ENCODE measurements around the gene ZNRF2. TPM values are rescaled to one million over a fixed set of nuclear protein-coding genes. Genes with fewer than 3 reads are reported as not detected.

The ZNRF2 gene
- total RNA-seq: 10 to 100 TPM; 44.2 to 57.4 (median 48.0) TPM

DNA sequence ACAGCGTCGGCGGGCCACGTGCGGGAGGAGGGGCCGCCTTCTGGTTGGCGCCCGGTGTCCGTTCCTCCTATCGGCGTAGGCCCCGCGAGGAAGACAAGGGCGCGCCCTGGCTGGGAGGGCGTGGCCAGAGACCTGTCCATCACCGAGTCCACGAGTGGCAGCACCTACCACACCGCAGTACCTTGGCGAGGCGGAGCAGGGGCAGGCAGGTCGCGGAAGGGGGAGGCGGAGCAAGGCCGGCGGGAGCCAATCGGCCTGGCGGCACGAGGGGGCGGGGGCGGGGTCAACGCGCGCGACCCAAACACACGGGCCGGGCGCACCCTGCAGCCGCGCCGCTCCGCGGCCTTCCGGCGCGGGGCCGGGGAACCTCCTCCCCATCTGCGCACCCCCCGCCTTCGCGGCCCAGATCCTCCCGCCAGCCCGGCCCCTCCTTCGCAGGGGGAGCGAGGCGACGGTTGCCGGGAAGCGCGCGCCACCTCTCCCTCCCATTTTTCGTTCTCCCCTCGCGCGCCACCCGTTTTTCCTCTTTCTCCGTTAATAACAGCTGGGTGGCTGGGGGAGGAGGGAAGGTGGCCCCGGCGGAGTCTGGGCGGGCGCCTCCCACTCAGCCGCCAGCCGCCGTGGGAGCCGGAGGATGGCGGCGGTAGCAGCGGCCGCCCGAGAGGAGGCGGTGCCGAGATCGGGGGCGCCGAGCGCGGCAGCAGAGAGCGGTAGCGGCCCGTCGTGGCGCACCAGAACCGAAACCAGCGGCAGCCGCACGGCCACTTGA lies at the start of gene ZNRF2:
Gene ZNRF2, plus strand, starts transcription at position 300 of the 769 bp plus-strand sequence. CDS start 761 bp downstream, outside the sequence.
- Histone ChIP-seq H3K36me3 (no peaks in the 10 kb centered on the region), H3K27me3 (no peaks in the 10 kb centered on the region), H3K27ac (peak within 1 kb of the TSS; percentile 96 to 97 (median 97)), H3K4me3 (replicated peaks in 1 of 3) (peak within 1 kb of the TSS; percentile 37 to 81 (median 69)), H3K9me3 (no peaks in the 10 kb centered on the region), H3K4me1 (peaks cover 15 to 18% of the 10 kb centered on the region in 2 donors)
- TF ChIP-seq, protein P1, sequence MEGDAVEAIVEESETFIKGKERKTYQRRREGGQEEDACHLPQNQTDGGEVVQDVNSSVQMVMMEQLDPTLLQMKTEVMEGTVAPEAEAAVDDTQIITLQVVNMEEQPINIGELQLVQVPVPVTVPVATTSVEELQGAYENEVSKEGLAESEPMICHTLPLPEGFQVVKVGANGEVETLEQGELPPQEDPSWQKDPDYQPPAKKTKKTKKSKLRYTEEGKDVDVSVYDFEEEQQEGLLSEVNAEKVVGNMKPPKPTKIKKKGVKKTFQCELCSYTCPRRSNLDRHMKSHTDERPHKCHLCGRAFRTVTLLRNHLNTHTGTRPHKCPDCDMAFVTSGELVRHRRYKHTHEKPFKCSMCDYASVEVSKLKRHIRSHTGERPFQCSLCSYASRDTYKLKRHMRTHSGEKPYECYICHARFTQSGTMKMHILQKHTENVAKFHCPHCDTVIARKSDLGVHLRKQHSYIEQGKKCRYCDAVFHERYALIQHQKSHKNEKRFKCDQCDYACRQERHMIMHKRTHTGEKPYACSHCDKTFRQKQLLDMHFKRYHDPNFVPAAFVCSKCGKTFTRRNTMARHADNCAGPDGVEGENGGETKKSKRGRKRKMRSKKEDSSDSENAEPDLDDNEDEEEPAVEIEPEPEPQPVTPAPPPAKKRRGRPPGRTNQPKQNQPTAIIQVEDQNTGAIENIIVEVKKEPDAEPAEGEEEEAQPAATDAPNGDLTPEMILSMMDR (IDR thresholded peaks at IDR 0.05): peak in 4 of 6 experiments; percentile 16 to 65 (median 52)
- TF ChIP-seq POLR2A (IDR thresholded peaks at IDR 0.05): peak; percentile 53 to 79
- WGBS, 2 donors: 0% methylated on average over 49 to 52 of the region's 96 CpGs
- intact Hi-C loops (cut with DNase I): no loop called here
- peak; percentile 100 for DNase-seq

DNA sequence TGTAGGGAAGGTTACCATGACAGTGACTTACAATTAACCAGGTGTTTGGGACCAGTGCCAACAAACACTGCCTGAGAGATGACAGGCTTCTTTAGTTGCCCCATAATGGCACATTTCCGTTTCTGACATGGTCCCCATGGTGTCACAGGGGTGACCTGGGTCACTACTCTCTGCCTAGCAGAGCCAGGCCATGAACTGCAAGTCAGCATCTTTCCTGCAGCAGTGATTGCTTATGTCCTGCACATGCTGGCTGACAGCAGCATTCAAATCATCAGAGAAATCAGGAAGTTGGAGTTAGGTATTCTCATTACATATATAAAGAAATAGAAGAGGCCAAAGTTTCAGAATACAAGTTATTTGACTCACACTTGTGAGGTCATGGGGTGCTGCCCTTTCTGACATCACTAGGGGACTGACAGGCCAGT lies 47.1 kb upstream of the ZNRF2 start:
- DNase-seq: no peak
- no peak for TF ChIP-seq POLR2A (IDR thresholded peaks at IDR 0.05)
- TF ChIP-seq, protein P1 (IDR thresholded peaks at IDR 0.05): no peak

DNA sequence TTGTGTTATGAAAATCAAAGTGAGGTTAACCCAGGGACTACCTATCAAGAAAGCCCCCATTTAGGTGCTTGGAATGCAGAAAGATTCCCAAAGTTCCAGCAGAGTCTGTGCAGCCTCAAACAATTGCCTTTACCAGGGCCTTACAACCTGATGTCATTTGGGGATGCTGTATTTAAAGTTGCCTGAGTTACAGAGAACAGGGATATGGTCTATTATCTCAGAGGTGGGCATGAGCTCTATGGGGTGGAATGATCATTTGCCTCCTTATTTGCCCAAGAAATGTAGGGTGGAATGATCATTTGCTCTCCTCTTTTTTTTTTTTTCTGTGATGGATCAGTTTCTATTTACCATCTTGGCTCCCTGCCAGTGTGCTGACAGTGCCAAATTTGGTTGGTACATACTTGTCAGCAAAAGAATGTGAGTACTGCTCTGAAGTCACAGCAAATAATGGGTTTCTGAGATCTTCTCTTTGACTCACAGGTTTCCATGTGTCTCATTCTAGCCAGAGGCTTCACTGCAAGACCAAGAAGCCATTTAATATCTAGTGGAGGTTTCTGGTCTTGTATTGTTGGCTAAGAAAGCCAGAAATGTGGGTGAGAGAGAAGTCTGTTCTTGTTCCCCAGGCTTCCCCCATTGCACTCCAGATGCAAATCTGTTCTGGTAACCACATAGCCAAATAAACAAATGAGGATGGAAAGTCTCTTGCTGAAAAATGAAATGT lies 45.5 kb upstream of the ZNRF2 start:
- H3K9me3 ChIP-seq: no peaks in the 10 kb centered on the region
- no peaks in the 10 kb centered on the region for H3K36me3 ChIP-seq
- intact Hi-C loops (cut with DNase I): no loop called here
- no peaks in the 10 kb centered on the region for H3K27me3 ChIP-seq
- H3K4me1 ChIP-seq: peaks cover 8% of the 10 kb centered on the region in 2 donors
- H3K27ac ChIP-seq: peak overlapping the region in 2 of 3 donors; percentile 15 to 30
- TF ChIP-seq POLR2A (IDR thresholded peaks at IDR 0.05): no peak
- TF ChIP-seq, protein P1 (IDR thresholded peaks at IDR 0.05): no peak
- peak; percentile 85 to 92 for DNase-seq
- no peak overlapping the region for H3K4me3 ChIP-seq (replicated peaks in 1 of 3)

More for the DNA sequence above, 47.1 kb upstream of the ZNRF2 start:
- Histone ChIP-seq H3K27ac (no peak overlapping the region), H3K4me3 (replicated peaks in 1 of 3) (no peak overlapping the region), H3K9me3 (no peaks in the 10 kb centered on the region), H3K4me1 (peaks cover 8% of the 10 kb centered on the region in 2 donors), H3K36me3 (no peaks in the 10 kb centered on the region), H3K27me3 (no peaks in the 10 kb centered on the region)
- intact Hi-C loops (cut with DNase I): no loop called here
- WGBS, 2 donors: 75 to 90% methylated on average over 1 of the region's 1 CpG

DNA sequence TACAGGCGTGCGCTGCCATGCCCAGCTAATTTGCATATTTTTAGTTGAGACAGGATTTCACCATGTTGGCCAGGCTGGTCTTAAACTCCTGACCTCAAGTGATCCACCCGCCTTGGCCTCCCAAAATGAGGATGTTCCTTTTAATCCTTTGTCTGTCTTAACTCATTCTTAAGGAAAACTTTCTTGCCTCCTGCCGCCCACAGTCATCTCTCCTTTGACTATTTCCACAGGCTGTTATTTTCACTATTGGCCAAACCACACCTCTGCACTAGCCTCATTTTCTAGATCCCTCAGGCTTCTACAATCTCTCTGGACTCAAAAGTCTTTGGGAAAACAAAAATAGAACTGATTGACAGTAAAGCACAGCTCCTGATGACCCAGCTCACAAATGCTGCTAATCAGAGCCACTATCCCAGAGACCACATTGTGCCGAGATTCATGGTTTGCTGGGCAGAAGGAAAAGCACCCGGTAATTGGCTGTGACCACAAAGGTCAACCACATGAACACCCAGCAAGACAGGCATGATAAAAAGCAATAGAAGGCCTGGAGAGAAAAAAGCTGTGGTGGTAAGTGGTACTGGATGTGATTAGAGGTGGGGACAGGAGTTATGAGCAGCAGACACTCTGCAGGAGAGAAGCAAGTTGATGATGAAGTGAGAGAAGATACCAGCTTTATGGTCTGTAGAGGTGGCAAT lies 44.1 kb upstream of the ZNRF2 start:
- no peak for TF ChIP-seq POLR2A (IDR thresholded peaks at IDR 0.05)
- TF ChIP-seq, protein P1 (IDR thresholded peaks at IDR 0.05): no peak
- intact Hi-C loops (cut with DNase I): no loop called here
- Histone ChIP-seq H3K4me3 (replicated peaks in 1 of 3) (no peak overlapping the region), H3K27me3 (no peaks in the 10 kb centered on the region), H3K4me1 (peaks cover 8% of the 10 kb centered on the region in 2 donors), H3K36me3 (no peaks in the 10 kb centered on the region), H3K9me3 (no peaks in the 10 kb centered on the region), H3K27ac (no peak overlapping the region)
- 86 to 94% methylated on average over 6 of the region's 6 CpGs for WGBS, 2 donors
- DNase-seq: no peak

Measured in thyroid gland (tissue), 4 donors.